H1 (cell line): ENCODE measurements around the gene TMPRSS11E. TPM values are rescaled to one million over a fixed set of nuclear protein-coding genes. Genes with fewer than 3 reads are reported as not detected.

Experiments used
- CTCF ChIA-PET: fragments of 300-600 bp; sonication (Branson Sonifier 250); formaldehyde crosslinking; loops from one replicate; lab custom pipeline; 2021; ENCODE audit not compliant: partially characterized antibody; lab: Charles Lee
- POLR2A ChIA-PET: fragments of 300-600 bp; sonication (Branson Sonifier 250); formaldehyde crosslinking; loops from one replicate; lab custom pipeline; 2021; ENCODE audit warnings: inconsistent platforms; ENCODE audit not compliant: partially characterized antibody; lab: Charles Lee
- DNase-seq, 2 experiments: peaks; one replicate each; pipeline versions ENCODE4 v3.0.0 to v3.0.0-alpha.2; 2010 to 2022; ENCODE audit warnings: low spot score in 2 of 2, low read depth in 1 of 2, mixed read lengths in 1 of 2
- FAIRE-seq: peaks from 2 replicates; lab custom pipeline; 2011; peaks lifted over from hg19 to GRCh38; lab: Jason Lieb, UNC
- H2AFZ ChIP-seq: 2 replicates; pipeline ENCODE4 v1.8.1; 2012; ENCODE audit warnings: low read length, inconsistent platforms
- H2AK5ac ChIP-seq: 2 replicates; pipeline ENCODE4 v1.6.1; 2013; ENCODE audit warnings: low read depth, low read length
- H2BK120ac ChIP-seq: replicated peaks from 2 replicates; pipeline ENCODE3; 2013; ENCODE audit warnings: low read depth, low read length, inconsistent platforms
- H2BK12ac ChIP-seq: 2 replicates; pipeline ENCODE4 v1.6.1; 2013; ENCODE audit warnings: low read depth, low read length
- H2BK15ac ChIP-seq: 2 replicates; pipeline ENCODE4 v1.6.1; 2013; ENCODE audit warnings: low read length
- H2BK20ac ChIP-seq: 2 replicates; pipeline ENCODE4 v1.6.1; 2013; ENCODE audit warnings: low read length
- H2BK5ac ChIP-seq: 2 replicates; pipeline ENCODE4 v1.6.1; 2013; ENCODE audit warnings: low read depth, low read length
- H3K14ac ChIP-seq: 2 replicates; pipeline ENCODE4 v1.6.1; 2013; ENCODE audit warnings: inconsistent platforms; ENCODE audit not compliant: insufficient read length
- H3K18ac ChIP-seq: 2 replicates; pipeline ENCODE4 v1.6.1; 2013; ENCODE audit warnings: low read length; ENCODE audit errors: extremely low read depth
- H3K23ac ChIP-seq: 2 replicates; pipeline ENCODE4 v1.6.1; 2013; ENCODE audit warnings: inconsistent platforms; ENCODE audit not compliant: insufficient read length
- H3K23me2 ChIP-seq: 2 replicates; pipeline ENCODE4 v1.6.1; 2013; ENCODE audit warnings: low read depth, low read length
- H3K27ac ChIP-seq: 2 replicates; pipeline ENCODE4 v1.6.1; 2011; ENCODE audit warnings: low read depth, low read length, inconsistent platforms
- H3K27me3 ChIP-seq, 4 experiments: replicated peaks in 1 of 4; 1 replicate in 1 of 4; 2 replicates in 3 of 4; pipeline versions ENCODE4 v1.6.1 to v1.8.1; 2011 to 2013; ENCODE audit warnings: low read length in 3 of 4, mild to moderate bottlenecking in 3 of 4, inconsistent platforms in 2 of 4, mixed read lengths in 2 of 4, moderate library complexity in 1 of 4; ENCODE audit not compliant: control insufficient read depth in 3 of 4, insufficient read depth in 3 of 4; ENCODE audit errors: extremely low read depth in 1 of 4
- H3K36me3 ChIP-seq, 4 experiments: 2 replicates each; pipeline versions ENCODE4 v1.6.1 to v1.8.1; 2011 to 2013; ENCODE audit warnings: mild to moderate bottlenecking in 4 of 4, low read length in 3 of 4, moderate library complexity in 2 of 4, control low read depth in 1 of 4, inconsistent platforms in 1 of 4; ENCODE audit not compliant: insufficient read depth in 4 of 4, control insufficient read depth in 2 of 4
- H3K4ac ChIP-seq: replicated peaks from 2 replicates; pipeline ENCODE3; 2013; ENCODE audit warnings: low read length, low read depth, mixed read lengths, inconsistent platforms; ENCODE audit not compliant: insufficient read length
- H3K4me1 ChIP-seq, 4 experiments: replicated peaks in 1 of 4; 1 replicate in 1 of 4; 2 replicates in 3 of 4; pipeline versions ENCODE4 v1.6.1 to v1.8.1; 2011 to 2013; ENCODE audit warnings: low read length in 3 of 4, inconsistent platforms in 2 of 4, mixed read lengths in 1 of 4; ENCODE audit not compliant: insufficient read depth in 4 of 4, control insufficient read depth in 3 of 4
- H3K4me2 ChIP-seq, 2 experiments: 2 replicates each; pipeline versions ENCODE4 v1.6.1 to v1.8.1; 2011 to 2013; ENCODE audit warnings: low read depth in 2 of 2, low read length in 2 of 2, control low read depth in 1 of 2, inconsistent platforms in 1 of 2, mild to moderate bottlenecking in 1 of 2; ENCODE audit not compliant: insufficient read depth in 1 of 2
- H3K4me3 ChIP-seq, 4 experiments: fragments of 200-600, 300-600 bp in 1 of 4; sonication (generic), shearing (Covaris generic), sonication (Bioruptor Twin) in 1 of 4; 2 replicates each; pipeline versions ENCODE4 v1.5.1 to v1.8.1; 2011 to 2016; ENCODE audit warnings: low read length in 4 of 4, low read depth in 3 of 4, control low read depth in 2 of 4, inconsistent platforms in 2 of 4, mild to moderate bottlenecking in 2 of 4, mixed read lengths in 1 of 4, moderate library complexity in 1 of 4; ENCODE audit not compliant: insufficient read depth in 2 of 4; ENCODE audit errors: extremely low read depth in 1 of 4
- H3K56ac ChIP-seq: replicated peaks from 2 replicates; pipeline ENCODE3; 2013; ENCODE audit warnings: low read depth, mild to moderate bottlenecking, mixed read lengths, low read length, inconsistent platforms; ENCODE audit not compliant: insufficient read length
- H3K79me1 ChIP-seq: 2 replicates; pipeline ENCODE4 v1.6.1; 2013; ENCODE audit warnings: low read depth, low read length, control low read depth
- H3K79me2 ChIP-seq, 2 experiments: 2 replicates each; pipeline versions ENCODE4 v1.6.1 to v1.8.1; 2012 to 2013; ENCODE audit warnings: low read length in 2 of 2, mild to moderate bottlenecking in 2 of 2, inconsistent platforms in 1 of 2; ENCODE audit not compliant: insufficient read depth in 2 of 2, control insufficient read depth in 1 of 2
- H3K9ac ChIP-seq, 4 experiments: replicated peaks in 1 of 4; 1 replicate in 1 of 4; 2 replicates in 3 of 4; pipeline versions ENCODE4 v1.6.1 to v1.8.1; 2011 to 2013; ENCODE audit warnings: low read depth in 3 of 4, low read length in 3 of 4, control low read depth in 2 of 4, mild to moderate bottlenecking in 2 of 4, moderate library complexity in 2 of 4, inconsistent platforms in 1 of 4; ENCODE audit errors: extremely low read depth in 1 of 4
- H3K9me3 ChIP-seq, 2 experiments: 2 replicates each; pipeline versions ENCODE4 v1.6.1 to v1.8.1; 2012 to 2013; ENCODE audit warnings: mild to moderate bottlenecking in 2 of 2, moderate library complexity in 2 of 2, control low read depth in 1 of 2, inconsistent platforms in 1 of 2, low read depth in 1 of 2, low read length in 1 of 2, mixed read lengths in 1 of 2; ENCODE audit not compliant: insufficient read depth in 2 of 2
- H4K20me1 ChIP-seq, 2 experiments: replicated peaks in 1 of 2; 2 replicates each; pipeline versions ENCODE3 to v1.8.1; 2011 to 2013; ENCODE audit warnings: inconsistent platforms in 2 of 2, low read length in 2 of 2, mild to moderate bottlenecking in 1 of 2; ENCODE audit not compliant: insufficient read depth in 2 of 2, control insufficient read depth in 1 of 2
- H4K5ac ChIP-seq: 2 replicates; pipeline ENCODE4 v1.6.1; 2013; ENCODE audit warnings: low read length, low read depth, mixed read lengths, inconsistent platforms; ENCODE audit not compliant: insufficient read length
- H4K8ac ChIP-seq: 2 replicates; pipeline ENCODE4 v1.8.0; 2013; ENCODE audit warnings: mild to moderate bottlenecking, moderate library complexity, low read length, inconsistent platforms; ENCODE audit not compliant: insufficient read depth; ENCODE audit errors: extremely low read depth
- H4K91ac ChIP-seq: replicated peaks from 2 replicates; pipeline ENCODE3; 2013; ENCODE audit warnings: low read length, mixed read lengths, inconsistent platforms; ENCODE audit not compliant: insufficient read length
- CTBP2 ChIP-seq: IDR thresholded peaks from 2 replicates; pipeline ENCODE4 v1.7.0; 2011; ENCODE audit warnings: borderline replicate concordance, mild to moderate bottlenecking, moderate library complexity, mixed read lengths, low read length; ENCODE audit not compliant: insufficient read depth, insufficient read length
- GTF2F1 ChIP-seq: IDR thresholded peaks from 2 replicates; pipeline ENCODE4 v1.6.1; 2012; ENCODE audit warnings: low read depth, low read length, improper control_type of control experiment, borderline replicate concordance
- JUND ChIP-seq: IDR thresholded peaks from 2 replicates; pipeline ENCODE4 v1.6.1; 2011; ENCODE audit warnings: mild to moderate bottlenecking, improper control_type of control experiment, low read length
- RXRA ChIP-seq: IDR thresholded peaks from 2 replicates; pipeline ENCODE4 v1.6.1; 2011; ENCODE audit warnings: low read depth, mild to moderate bottlenecking, low read length, moderate library complexity; ENCODE audit not compliant: insufficient read depth
- SP1 ChIP-seq: IDR thresholded peaks from 2 replicates; pipeline ENCODE4 v1.6.1; 2011; ENCODE audit warnings: low read depth, low read length
- SUZ12 ChIP-seq: fragments of 200-600 bp; sonication (generic); IDR thresholded peaks from 2 replicates; pipeline ENCODE4 v1.6.1; 2012; ENCODE audit warnings: mild to moderate bottlenecking, inconsistent platforms, low read length, moderate library complexity, mixed read lengths
- ZNF274 ChIP-seq: IDR thresholded peaks from 2 replicates; pipeline ENCODE4 v1.7.0; 2012; ENCODE audit warnings: low read length, borderline replicate concordance; ENCODE audit errors: extremely low read depth
- WGBS, 2 experiments: shearing (Covaris generic) in 1 of 2; methylation state at CpG; one replicate each; pipeline versions ENCODE4 v1.1.6 to v1.1.7; 2013 to 2015; ENCODE audit warnings: low lambda C conversion rate in 2 of 2, mixed read lengths in 2 of 2, inconsistent platforms in 1 of 2, low coverage in 1 of 2, missing lambda C conversion rate in 1 of 2; ENCODE audit not compliant: insufficient replicate concordance in 2 of 2, insufficient coverage in 1 of 2, insufficient read length in 1 of 2; ENCODE audit errors: extremely low coverage in 1 of 2, missing lambda C conversion rate in 1 of 2; 5-methylcytosine and 5-hydroxymethylcytosine counted together
- polyA plus RNA-seq, 7 experiments: library from polyadenylated mRNA; depleted of rRNA in 3 of 7; stranded (reverse) in 5 of 7; unstranded in 2 of 7; fragments of >200 nt in 5 of 7; fragments of 200-250 nt in 2 of 7; gene quantifications; 1 replicate in 5 of 7; 2 replicates in 1 of 7; 4 replicates in 1 of 7; pipeline versions ENCODE4 v1.2.1 to v1.2.3, GENCODE V29; 2011 to 2013; ENCODE audit warnings: missing spikeins in 2 of 7, mixed read lengths in 2 of 7
- total RNA-seq: library from RNA; stranded (reverse); fragmentation: NEBNext Ultra II Directional; extraction: Animal tissue kit (Norgen Biotek cat#: 25700); gene quantifications from 2 replicates; pipeline ENCODE4 v1.2.1, GENCODE V29; 2021

Gene TMPRSS11E
- total and polyA plus RNA-seq, 2 of the 8 experiments (the other 6 are each of a cell fraction or from before 2014, with no cell fraction given), result 0.38 to 0.71 TPM

- WGBS, 2 experiments, result 73% methylated on average over 4 of the region's 5 CpGs; no CpG with 5 or more reads in 1 of the 2 experiments
- H2BK120ac ChIP-seq, result no peak overlapping the region
- peak overlapping the region; percentile 84 for H4K91ac ChIP-seq
- H3K36me3 ChIP-seq, result no peaks in the 10 kb centered on the region
- no peak overlapping the region for H2BK12ac ChIP-seq
- no peak overlapping the region for H2BK20ac ChIP-seq
- no peaks in the 10 kb centered on the region for H3K9me3 ChIP-seq
- H4K8ac ChIP-seq, result no peak overlapping the region
- no peak overlapping the region for H3K4me3 ChIP-seq
- H3K18ac ChIP-seq, result no peak overlapping the region
- no peaks in the 10 kb centered on the region for H3K79me1 ChIP-seq
- H3K23me2 ChIP-seq, result no peaks in the 10 kb centered on the region
- no peak overlapping the region for H2BK15ac ChIP-seq
- H2AFZ ChIP-seq, result no peak overlapping the region
- no peak overlapping the region for H3K4ac ChIP-seq
- no peaks in the 10 kb centered on the region for H3K27me3 ChIP-seq
- H4K5ac ChIP-seq, result no peak overlapping the region
- DNase-seq, result no peak
- no peak overlapping the region for H3K23ac ChIP-seq
- H2BK5ac ChIP-seq, result no peak overlapping the region
- H4K20me1 ChIP-seq, result no peaks in the 10 kb centered on the region
- no peak overlapping the region for H3K56ac ChIP-seq
- no peak overlapping the region for H2AK5ac ChIP-seq
- H3K9ac ChIP-seq, result no peak overlapping the region
- H3K14ac ChIP-seq, result no peak overlapping the region
- no peak overlapping the region for H3K4me2 ChIP-seq
- FAIRE-seq, result no peak
- H3K79me2 ChIP-seq, result no peaks in the 10 kb centered on the region
- ChIA-PET CTCF (interaction anchor here (1.6 to 3.3 kb wide), 2 partner anchors 9 to 218 kb away, joined by 3 to 15 read pairs; no protein-coding TSS in a partner anchor), POLR2A (no interaction called here)
- no peaks in the 10 kb centered on the region for H3K4me1 ChIP-seq
- H3K27ac ChIP-seq, result no peak overlapping the region
- TF ChIP-seq RXRA, result no peak
- TF ChIP-seq JUND, result no peak
- TF ChIP-seq GTF2F1, result no peak
- no peak for TF ChIP-seq CTBP2
- no peak for TF ChIP-seq SUZ12
- TF ChIP-seq ZNF274, result no peak
- no peak for TF ChIP-seq SP1
These were observed 42.1 kb downstream of the TMPRSS11E start for GRCh38 chr4:68489338-68489737.
